ENCODE measurements around the gene SMIM45.

SMIM45 gene

GRCh38 chr22:41936894-41937169, 15.1 kb upstream of the SMIM45 start:
- no peak overlapping the region for H3K27ac ChIP-seq
- TF ChIP-seq CTCF (IDR thresholded peaks at IDR 0.05) (no peak), POLR2A (IDR thresholded peaks at IDR 0.05) (no peak)
- DNase-seq: no peak
- H3K36me3 ChIP-seq: no peaks in the 10 kb centered on the region
- no peak overlapping the region for H3K4me3 ChIP-seq
- no peaks in the 10 kb centered on the region for H3K27me3 ChIP-seq
- no peaks in the 10 kb centered on the region for H3K9me3 ChIP-seq
- intact Hi-C loops (cut with DNase I; ENCODE audit: low total_unique reads): no loop called here
- no peaks in the 10 kb centered on the region for H3K4me1 ChIP-seq

GRCh38 chr22:41939981-41940831, 11.7 kb upstream of the SMIM45 start:
- peak overlapping the region in 1 of 2 donors; percentile 39 for H3K27ac ChIP-seq

GRCh38 chr22:41940832-41941765, 10.9 kb upstream of the SMIM45 start:
- DNase-seq: peak; percentile 85
- Histone ChIP-seq H3K9me3 (no peaks in the 10 kb centered on the region), H3K36me3 (no peaks in the 10 kb centered on the region), H3K4me3 (no peak overlapping the region), H3K27ac (peak overlapping the region in 1 of 2 donors; percentile 39), H3K27me3 (no peaks in the 10 kb centered on the region), H3K4me1 (peaks cover 0 to 4% of the 10 kb centered on the region in 2 donors)
- intact Hi-C loops (cut with DNase I; ENCODE audit: low total_unique reads): loop anchor here (5.0 to 10.0 kb wide), 2 partner anchors 116 to 244 kb away; partner anchors contain the start of gene MEI1
- TF ChIP-seq POLR2A (IDR thresholded peaks at IDR 0.05) (no peak), CTCF (IDR thresholded peaks at IDR 0.05) (peak; percentile 86 to 99 (median 92))

More at GRCh38 chr22:41939981-41940831, 11.7 kb upstream of the SMIM45 start:
- Histone ChIP-seq H3K4me1 (no peaks in the 10 kb centered on the region), H3K9me3 (no peaks in the 10 kb centered on the region), H3K36me3 (no peaks in the 10 kb centered on the region), H3K4me3 (no peak overlapping the region), H3K27me3 (no peaks in the 10 kb centered on the region)
- DNase-seq: no peak
- TF ChIP-seq POLR2A (IDR thresholded peaks at IDR 0.05) (peak in 1 of 2 donors; percentile 17), CTCF (IDR thresholded peaks at IDR 0.05) (no peak)
- intact Hi-C loops (cut with DNase I; ENCODE audit: low total_unique reads): loop anchor here (5.0 to 10.0 kb wide), 2 partner anchors 115 to 243 kb away; partner anchors contain the start of gene MEI1

GRCh38 chr22:41943661-41944209, 8.2 kb upstream of the SMIM45 start:
- Histone ChIP-seq H3K4me1 (peaks cover 0 to 6% of the 10 kb centered on the region in 2 donors), H3K4me3 (no peak overlapping the region), H3K27me3 (no peaks in the 10 kb centered on the region), H3K36me3 (no peaks in the 10 kb centered on the region), H3K27ac (no peak overlapping the region), H3K9me3 (no peaks in the 10 kb centered on the region)
- TF ChIP-seq POLR2A (IDR thresholded peaks at IDR 0.05): no peak
- TF ChIP-seq CTCF (IDR thresholded peaks at IDR 0.05): no peak
- intact Hi-C loops (cut with DNase I; ENCODE audit: low total_unique reads): loop anchor here (5.0 to 10.0 kb wide), 2 partner anchors 119 to 246 kb away; partner anchors contain the start of gene MEI1
- no peak for DNase-seq

Data from uterus (tissue), 3 donors.